SK-N-SH treated with all-trans-retinoic acid at 6 μM for 48 hours (cell line): ENCODE measurements around the gene PAK5.

Source experiments
- ARNTL ChIP-seq: fragments of 450-650 bp; formaldehyde crosslinking; IDR thresholded peaks from 2 replicates; pipeline ENCODE4 v1.5.0; 2020; ENCODE audit warnings: low read depth, mild to moderate bottlenecking, moderate library complexity, borderline replicate concordance
- ESRRG ChIP-seq: fragments of 250-450 bp; sonication (Bioruptor Pico); IDR thresholded peaks from 2 replicates; pipeline ENCODE4 v1.6.1; 2021; ENCODE audit warnings: mild to moderate bottlenecking
- POU6F1 ChIP-seq: fragments of 250-450 bp; sonication (Bioruptor Pico); IDR thresholded peaks from 2 replicates; pipeline ENCODE4 v1.8.0; 2021; ENCODE audit warnings: low read depth, mild to moderate bottlenecking, moderate library complexity, borderline replicate concordance
- RARB ChIP-seq: fragments of 250-450 bp; sonication (Bioruptor Pico); IDR thresholded peaks from 2 replicates; pipeline ENCODE4 v1.8.0; 2021; ENCODE audit warnings: mild to moderate bottlenecking, moderate library complexity
- TCF4 ChIP-seq: fragments of 250-450 bp; sonication (Bioruptor Pico); IDR thresholded peaks from 2 replicates; pipeline ENCODE4 v1.8.0; 2021; ENCODE audit warnings: mild to moderate bottlenecking, moderate library complexity, borderline replicate concordance
- ZFP3 ChIP-seq: fragments of 250-450 bp; sonication (Bioruptor Pico); IDR thresholded peaks from 2 replicates; pipeline ENCODE4 v1.5.0; 2020; ENCODE audit warnings: mild to moderate bottlenecking, moderate library complexity

- TF ChIP-seq ESRRG (no peak), ZFP3 (no peak), TCF4 (no peak), POU6F1 (CRISPR knock-in tag) (no peak), ARNTL (CRISPR knock-in tag) (no peak), RARB (no peak)
Observed at GRCh38 chr20:9518576-9519175, 320.2 kb downstream of the PAK5 start.
